Activated CD4-positive, alpha-beta T cell treated with anti-CD3 and anti-CD28 coated beads, Interleukin-2, amount 50 U/mL, for 16 hours (primary cell): ENCODE data around the gene VGF.

ENCODE experiments used
- DNase-seq: peaks from one replicate; pipeline ENCODE4 v3.0.0-alpha.2; 2020

The VGF gene

DNA sequence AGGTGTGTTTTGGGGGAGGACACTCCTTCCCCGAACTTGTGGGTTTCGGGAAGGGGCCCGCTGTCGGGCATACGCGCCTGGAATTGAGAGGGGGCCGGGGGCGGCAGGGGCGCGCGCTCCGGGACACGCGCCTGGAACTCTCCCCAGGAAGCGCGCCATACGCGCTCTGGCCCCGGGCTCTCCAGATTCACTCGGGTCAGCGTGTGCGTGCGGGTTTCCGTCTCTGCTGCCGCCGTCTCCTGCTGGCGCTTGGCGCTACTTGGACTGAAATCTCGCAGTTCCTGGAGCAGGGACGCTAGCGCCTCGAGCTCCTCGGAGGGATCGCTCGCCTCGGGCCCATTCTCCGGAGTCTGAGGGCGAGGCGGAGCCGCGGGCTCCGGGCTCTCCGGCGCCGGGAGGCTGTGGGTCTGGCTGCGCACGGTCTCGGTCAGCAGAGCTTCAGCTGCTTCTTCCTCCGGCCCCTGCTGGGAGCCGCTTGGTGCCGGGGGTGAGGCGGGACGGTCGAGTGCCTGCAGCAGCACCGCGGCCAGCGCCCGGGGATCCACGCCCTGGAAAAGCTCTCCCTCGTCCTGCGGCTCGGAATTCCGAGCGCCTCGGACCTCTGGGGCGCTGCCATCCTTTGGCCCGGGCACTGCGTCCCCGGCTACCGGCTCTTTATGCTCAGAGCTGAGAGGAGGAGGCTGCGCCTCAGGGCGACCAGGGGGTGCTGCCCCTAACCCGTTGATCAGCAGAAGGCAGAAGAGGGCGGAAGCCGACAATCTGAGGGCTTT lies 1.1 kb downstream of the VGF start:
- no peak for DNase-seq

DNA sequence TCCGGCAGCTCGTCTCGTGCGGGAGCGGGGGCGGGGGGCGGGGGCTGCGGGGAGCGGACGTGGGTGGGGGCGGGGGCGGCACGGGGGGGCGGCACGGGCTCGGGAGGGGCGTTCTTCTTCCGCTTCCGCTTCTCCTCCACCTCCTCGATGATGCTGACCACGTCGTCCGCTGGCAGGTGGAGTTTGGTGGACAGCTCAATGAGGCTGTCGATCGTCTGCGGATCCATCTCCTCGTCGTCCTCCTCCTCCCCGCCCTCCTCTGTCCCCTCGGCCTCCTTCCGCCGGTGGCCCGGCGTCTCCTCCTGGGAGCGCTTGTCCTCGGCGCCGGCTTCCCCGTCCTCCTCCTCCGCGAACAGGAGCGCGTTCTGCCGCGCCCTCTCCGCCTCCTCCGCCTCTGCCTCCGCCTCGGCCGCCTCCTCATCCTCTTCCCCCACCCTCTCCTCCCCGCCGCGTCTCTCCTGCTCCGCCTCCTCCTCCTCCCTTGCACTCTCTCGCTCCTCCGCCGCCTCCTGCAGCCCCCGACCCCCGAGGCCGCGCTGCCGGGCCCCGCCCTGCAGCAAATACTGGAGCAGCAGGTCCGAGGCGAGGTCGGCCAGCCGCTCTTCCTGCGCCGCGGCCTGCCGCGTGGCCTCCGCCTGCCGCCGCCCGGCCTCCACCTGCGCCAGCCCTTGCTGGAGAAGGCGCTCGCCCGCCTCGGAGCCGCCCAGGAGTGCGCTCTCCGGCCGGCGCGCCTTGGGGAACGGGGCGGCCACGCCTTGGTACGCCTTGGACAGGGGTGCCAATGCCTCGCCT lies 1.9 kb downstream of the VGF start:
- DNase-seq = peak; percentile 47

- no peak for DNase-seq
These were observed 2.7 kb downstream of the VGF start for GRCh38 chr7:101162551-101163278.

GRCh38 chr7:101161692-101162471 lies 3.5 kb downstream of the VGF start:
- no peak for DNase-seq

DNA sequence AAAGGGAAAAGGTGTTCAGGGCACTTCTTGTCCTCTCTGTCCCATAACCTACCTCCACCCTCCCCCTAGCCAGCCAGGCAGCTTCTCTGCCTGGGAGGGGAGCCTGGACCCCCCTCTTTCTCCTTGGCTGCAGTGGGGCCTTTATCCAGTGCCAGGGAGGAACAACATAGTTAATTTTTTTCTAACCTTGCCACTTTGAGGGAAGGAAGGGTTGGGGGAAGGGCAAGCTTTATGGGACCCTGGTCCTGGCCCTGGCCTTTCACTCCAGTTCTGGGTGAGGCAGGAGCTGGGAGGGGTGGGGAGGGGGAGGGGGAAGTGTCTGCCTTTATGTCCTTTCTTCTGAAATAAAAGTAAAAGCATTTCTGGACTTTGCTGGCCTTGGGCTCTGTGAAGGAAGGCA lies 4.5 kb downstream of the VGF start:
- DNase-seq = no peak

GRCh38 chr7:101159696-101160674 lies 5.4 kb downstream of the VGF start:
- no peak for DNase-seq

DNA sequence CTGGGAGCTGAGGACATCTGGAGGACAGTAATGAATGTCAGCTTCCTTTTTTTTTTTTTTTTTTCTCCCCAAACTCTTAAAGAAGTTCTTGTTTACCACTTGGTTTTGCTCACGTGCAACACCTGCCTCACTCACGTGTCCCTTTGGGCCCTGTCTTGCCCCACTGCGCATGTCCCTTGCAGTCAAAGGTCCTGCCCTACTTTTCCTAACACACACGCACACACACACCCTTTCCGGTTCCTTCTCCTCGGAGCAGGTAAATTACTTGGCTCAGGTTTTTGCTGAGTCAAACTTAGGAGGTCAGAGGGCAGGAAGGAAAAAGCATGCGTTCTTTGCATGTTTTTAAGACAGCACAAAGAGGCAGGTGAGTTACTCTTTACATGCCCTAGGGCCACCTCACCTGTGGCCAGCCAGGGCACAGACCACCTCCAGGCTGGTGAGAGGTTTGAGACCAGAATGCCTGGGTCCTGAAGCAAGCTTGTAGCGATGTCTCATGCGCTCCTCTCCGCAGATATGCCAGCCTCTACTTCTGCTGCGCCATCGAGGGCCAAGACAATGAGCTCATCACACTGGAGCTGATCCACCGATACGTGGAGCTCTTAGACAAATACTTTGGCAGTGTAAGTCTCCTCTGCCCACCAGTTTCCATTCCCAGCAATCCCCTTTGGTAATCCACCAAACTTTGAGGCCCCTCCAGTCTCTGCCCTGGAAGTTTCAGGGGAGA lies 8.3 kb downstream of the VGF start:
- DNase-seq = no peak

- DNase-seq = no peak
These were observed 9.1 kb downstream of the VGF start for GRCh38 chr7:101156277-101156676.

DNA sequence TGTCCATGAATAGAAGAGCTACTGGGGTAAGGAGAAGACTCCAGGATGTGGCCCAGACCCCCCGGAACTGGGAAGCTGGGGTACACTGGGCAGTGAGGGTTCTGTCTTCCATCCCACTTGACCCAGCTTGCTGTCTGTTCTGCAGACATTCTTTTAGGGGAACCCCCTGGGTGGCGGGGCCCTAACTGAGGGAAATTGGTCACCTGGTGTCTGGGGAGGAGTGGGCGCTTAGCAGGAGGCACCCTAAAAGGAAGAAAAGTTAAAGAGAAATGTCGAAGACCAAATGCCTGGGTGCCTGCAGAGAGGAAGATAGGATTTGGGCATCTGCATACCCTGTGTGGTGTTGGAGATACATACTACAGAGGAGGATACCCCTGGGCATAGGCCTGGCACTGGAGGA lies 10.1 kb downstream of the VGF start:
- no peak for DNase-seq

DNA sequence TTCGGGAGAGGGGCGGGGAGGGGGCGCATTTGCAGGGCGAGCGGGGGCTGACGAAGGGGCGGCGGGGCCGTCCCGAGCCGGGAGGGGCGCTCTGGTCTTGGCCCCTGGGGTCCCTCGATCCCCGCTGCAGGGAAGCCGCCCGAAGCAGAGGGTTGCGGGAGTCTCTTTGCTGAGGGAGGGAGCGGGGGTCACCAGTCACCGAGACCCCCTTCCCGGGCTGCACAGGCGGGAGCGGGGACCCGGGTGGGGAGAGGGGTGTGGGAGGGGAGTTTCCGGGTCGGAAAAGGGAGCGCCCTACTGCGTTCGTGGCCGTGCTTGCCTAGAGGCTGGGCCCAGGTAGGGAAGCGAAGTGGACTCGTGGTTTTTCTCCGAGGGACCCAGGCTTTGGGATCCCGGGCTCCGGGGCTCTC lies 10.7 kb downstream of the VGF start:
- no peak for DNase-seq

DNA sequence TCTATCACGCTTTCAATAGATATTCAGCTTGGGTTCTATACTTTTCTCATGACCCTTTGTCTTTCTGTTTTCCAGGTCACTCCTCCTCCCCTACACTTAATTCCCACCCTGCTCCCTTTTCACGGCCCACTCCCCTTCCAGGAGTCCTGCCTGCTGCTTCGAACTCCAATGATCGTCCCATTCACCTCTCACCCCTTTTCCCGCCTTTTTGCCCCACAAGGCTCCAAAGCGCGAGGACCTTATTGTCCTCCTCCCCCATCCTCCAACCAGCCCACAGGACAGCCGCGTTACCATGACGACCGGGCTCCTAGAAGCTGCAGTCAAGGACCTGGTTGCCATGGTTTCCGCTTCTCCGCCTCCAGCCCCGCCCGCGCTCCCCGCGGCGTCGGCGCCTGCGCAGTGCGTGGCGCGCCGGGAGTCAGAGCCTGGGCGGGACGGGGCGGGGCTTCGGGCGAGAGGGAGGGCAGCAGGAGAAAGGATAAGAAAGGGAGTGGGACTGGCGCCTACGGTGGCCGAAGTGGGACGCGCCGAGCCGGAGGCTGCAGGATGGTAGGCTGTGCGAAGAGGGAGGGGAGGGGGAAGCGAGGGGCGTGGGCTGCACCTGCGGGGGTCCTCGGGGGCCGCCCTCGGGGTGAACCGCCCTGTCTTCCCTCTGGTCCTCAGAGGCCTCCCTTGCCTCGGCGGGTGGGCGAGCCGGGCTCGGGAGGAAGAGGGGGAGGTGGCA lies 11.2 kb downstream of the VGF start, which contains the start of gene AP1S1:
AP1S1 (plus strand) TSS at position 508 of the 724 bp plus-strand sequence; CDS start at position 547, 39 bp downstream.
- peak; percentile 96 for DNase-seq

DNA sequence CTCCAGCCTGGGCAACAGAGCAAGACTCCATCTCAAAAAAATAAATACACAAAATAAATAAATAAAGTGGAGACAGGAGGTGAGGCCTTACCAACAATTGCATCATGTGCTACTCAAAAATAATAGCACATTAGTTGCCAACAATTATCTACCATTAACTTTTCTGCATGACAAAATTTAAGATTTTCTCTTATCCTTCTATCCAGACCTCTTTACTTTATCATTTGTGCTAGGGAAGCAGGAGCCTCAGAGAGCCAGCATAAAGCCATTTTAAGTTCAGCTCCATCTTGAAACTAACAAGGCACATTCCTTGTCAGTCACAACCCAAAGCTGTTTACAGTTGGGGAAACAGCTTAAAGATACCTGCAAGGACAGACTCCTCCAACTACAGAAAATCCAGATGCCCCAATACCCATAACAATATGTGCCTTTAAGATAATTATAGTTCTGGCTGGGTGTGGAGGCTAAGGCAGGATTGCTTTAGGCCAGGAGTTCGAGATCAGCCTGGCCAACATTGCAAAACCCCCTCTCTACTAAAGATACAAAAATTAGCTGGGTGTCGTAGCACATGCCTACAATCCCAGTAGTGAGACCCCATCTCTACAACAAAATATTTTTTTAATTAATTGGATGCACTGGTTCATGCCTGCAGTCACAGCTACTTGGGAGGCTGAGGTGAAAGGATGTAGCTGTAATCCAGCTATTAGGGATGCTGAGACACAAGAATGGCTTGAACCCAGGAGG lies 13.3 kb downstream of the VGF start:
- DNase-seq = no peak

DNA sequence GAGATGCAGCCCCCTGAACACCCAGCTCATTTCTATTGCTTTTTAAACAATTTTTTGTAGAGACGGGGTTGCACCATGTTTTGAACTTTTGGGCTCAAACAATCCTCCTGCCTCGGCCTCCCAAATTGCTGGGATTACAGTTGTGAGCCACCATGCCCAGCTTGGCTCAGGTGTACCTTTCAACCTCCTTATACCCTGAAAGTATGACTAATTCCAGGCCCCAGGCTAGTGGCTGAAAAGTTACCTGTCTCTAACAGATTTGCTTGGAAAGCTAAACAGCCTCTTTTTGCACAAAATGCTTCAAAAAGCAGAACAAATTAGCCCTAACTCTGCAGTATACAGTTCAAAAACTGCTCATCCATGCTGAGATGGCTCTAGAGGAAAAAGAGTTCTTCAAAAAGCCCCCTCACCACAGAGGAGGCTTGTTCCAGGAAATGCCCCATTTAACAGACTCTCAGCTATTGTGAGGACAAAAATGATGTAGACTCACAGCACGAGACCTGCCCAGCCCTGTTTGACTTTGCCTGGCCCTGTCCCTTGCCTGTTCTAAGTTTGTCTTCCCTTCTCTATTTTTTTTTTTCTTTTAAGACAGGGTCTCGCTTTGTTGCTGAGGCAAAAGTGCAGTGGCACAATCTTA lies 24.5 kb downstream of the VGF start:
- no peak for DNase-seq

DNA sequence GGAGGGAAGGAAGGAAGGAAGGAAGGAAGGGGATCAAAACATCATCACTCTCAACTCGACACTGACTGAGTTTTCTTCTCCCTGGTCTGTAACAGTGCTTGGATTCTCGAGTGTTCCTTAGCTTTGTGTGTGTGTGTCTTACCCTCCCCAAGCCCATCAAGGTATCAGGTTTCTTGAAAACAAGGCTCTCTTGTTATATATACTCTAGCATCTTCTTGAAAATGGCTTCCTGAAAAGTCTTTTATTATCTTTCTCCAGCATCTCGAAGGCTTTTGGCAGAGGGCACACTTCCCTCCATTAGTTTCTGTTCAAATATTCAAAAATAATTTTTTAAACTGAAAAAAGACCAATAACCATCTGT lies 25.1 kb downstream of the VGF start:
- no peak for DNase-seq

DNA sequence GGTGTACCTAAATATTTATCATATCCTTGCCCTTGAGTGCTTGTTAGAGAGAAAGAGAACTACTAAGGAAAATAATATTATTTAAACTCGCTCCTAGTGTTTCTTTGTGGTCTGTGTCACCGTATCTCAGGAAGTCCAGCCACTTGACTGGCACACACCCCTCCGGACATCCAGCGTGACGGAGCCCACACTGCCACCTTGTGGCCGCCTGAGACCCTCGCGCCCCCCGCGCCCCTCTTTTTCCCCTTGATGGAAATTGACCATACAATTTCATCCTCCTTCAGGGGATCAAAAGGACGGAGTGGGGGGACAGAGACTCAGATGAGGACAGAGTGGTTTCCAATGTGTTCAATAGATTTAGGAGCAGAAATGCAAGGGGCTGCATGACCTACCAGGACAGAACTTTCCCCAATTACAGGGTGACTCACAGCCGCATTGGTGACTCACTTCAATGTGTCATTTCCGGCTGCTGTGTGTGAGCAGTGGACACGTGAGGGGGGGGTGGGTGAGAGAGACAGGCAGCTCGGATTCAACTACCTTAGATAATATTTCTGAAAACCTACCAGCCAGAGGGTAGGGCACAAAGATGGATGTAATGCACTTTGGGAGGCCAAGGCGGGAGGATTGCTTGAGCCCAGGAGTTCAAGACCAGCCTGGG lies 27.0 kb downstream of the VGF start:
- peak; percentile 92 for DNase-seq

DNA sequence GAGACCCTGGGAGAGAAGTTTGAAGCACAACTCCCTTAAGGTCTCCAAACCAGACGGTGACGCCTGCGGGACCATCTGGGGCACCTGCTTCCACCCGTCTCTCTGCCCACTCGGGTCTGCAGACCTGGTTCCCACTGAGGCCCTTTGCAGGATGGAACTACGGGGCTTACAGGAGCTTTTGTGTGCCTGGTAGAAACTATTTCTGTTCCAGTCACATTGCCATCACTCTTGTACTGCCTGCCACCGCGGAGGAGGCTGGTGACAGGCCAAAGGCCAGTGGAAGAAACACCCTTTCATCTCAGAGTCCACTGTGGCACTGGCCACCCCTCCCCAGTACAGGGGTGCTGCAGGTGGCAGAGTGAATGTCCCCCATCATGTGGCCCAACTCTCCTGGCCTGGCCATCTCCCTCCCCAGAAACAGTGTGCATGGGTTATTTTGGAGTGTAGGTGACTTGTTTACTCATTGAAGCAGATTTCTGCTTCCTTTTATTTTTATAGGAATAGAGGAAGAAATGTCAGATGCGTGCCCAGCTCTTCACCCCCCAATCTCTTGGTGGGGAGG lies 27.6 kb downstream of the VGF start:
- DNase-seq = no peak

GRCh38 chr7:101134399-101134980 lies 30.9 kb downstream of the VGF start:
- no peak for DNase-seq
